Measurements from ENCODE around the gene SLC8A2.
"Not testable (repeated sequence)": the region's sequence is repeated elsewhere in the genome, so short reads cannot be mapped to it uniquely, and the experiment has no call there.

Gene SLC8A2

DNA sequence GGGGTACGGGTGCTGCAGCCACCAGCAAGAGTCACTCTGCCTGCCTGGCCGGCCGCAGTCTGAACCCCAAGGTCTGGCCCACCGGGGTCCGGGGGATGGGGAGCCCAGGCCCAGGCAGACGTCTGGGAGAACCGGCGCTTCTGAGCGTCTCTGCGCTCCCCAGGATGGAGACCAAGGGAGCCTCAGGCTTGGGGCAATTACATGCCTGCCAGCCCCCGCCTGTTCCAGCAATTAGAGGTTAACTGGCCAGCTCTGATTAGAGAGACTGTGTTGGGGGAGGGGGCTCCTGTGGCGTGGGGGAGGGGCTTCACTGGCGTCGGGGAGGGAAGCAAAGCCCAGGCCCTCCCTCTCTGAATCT lies 64.3 kb downstream of the SLC8A2 start:
- no peak for DNase-seq

DNA sequence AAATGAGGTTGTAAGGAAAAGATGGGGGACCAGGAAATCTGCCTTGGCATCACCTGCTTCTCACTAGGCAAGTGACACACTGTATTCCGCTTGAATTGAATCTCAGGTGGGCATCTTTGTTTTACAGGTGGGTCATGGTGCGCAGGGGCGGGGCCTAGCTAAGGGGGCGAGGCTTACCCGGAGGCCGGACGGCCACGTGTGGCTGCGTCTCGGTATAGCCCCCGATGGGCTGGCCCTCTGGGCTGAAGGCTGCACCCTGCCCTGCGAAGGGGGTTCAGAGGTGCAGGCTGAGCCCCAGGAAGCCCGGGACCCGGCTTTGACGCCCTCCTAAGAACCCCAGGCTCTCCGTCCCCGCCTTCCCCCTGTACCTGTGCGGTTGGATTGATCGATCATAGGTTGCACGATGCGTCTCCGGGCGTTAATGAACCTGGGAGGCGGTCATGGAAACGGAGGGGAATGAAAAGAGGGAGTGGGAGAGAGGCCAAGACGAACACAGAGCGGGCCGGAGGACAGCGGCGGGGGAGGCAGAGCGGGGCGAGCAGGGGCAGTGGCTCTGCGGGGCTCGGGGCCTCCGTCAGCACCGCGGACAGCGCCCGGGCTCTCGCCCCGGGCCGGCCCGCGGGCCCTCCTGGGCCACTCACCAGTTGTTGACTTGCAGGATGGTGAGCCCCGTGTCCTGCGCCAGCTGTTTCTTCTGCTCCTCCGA lies 64.8 kb downstream of the SLC8A2 start:
- DNase-seq = no peak

DNA sequence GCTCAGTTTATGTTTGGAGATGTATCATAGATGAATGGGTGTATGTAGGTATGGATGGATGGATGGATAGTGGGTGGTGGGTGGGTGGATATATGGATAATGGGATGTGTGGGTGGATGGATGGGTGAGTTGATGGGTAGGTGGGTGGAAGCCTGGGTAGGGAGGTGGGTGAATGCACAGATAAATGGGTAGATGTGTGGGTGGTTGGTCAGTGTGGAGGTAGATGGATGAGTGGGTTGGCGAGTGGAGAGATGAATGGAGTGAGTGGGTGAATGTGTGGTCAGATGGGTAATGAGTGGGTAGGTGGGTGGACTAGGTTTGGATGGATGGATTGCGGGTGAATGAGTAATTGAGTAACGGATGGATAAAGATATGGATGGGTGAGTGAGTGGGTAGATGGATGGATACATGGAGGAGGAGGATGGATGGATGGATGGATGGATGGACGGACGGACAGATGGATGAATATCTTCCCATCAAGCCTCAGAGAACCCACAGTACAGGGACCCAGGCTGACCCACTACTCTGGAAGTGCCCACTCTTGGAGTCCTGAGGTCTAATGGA lies 65.8 kb downstream of the SLC8A2 start:
- DNase-seq = no peak

DNA sequence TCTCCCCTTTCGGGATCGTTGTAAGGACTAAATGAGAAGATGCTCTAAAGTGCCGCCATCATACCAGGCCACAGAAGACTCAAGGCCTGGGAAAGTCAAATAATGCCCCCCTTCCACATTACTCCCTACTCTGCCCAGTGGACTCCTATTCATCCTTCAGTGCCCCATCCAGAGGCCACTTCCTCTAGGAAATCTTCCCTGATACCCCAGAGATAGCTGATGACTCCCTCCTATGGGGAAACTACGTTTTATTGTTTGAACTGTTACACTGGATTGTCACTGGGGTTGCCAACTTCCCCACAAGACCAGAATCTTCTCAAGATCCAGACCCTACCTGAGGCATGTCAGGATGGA lies 66.5 kb downstream of the SLC8A2 start:
- no peak for DNase-seq

DNA sequence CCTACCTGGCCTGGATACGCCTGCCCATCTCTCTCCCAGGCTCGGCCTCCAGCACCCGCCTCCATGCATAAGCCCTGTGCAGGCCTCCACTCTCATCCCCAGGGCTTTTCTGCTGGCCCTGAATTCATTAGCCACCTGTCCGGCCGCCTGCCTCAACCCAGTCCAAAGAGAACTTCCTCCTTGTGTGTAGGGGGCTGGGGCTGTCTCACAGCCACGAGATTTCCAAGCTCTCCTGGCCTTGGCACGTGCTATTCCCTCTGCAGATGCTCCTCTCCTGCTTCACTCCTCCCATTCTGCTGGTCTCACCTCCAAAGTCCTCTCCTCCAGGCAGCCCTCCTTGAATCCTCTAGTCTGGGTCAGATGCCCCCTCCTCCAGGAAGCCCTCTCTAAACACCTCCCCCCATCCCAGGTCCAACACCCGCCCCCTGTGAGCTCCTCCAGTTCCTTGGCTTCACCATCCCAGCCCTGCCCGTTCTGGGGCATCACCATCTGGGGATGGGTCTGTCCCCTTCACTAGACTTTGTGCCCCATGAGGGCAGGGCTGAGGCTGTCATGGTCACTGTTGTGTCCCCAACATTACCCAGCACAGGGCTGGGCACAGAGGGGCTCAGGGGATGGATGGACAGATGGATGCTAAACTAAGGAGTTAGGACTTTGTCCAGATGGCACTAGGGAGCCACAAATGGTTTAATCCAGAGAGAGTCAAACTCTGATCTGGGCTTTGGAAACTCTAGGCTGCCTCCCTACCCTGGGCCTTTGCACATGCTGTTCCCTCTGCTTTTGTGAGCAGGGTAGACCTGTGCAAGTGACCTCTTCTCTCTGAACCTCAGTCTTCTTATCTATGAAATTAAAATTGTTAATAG lies 67.1 kb downstream of the SLC8A2 start:
- DNase-seq = no peak

DNA sequence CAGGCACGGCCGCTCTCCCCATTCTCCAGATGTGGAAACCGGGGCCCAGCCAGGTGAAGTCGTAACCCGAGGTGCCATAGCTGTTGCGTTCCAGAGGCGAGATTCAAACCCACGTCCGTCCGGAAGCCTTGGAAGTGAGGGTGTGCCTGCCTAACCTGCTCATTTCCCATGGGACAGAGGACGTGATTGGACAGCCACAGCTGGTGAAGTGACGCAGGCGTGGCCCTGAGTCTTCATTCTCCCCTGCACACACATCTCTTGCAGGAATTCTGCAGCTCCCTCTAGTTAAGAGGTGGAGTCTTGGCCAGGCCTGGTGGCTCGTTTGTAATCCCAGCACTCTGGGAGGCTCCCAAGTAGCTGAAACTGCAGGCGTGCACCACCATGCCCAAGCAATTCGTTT lies 69.2 kb downstream of the SLC8A2 start:
- no peak for DNase-seq

DNA sequence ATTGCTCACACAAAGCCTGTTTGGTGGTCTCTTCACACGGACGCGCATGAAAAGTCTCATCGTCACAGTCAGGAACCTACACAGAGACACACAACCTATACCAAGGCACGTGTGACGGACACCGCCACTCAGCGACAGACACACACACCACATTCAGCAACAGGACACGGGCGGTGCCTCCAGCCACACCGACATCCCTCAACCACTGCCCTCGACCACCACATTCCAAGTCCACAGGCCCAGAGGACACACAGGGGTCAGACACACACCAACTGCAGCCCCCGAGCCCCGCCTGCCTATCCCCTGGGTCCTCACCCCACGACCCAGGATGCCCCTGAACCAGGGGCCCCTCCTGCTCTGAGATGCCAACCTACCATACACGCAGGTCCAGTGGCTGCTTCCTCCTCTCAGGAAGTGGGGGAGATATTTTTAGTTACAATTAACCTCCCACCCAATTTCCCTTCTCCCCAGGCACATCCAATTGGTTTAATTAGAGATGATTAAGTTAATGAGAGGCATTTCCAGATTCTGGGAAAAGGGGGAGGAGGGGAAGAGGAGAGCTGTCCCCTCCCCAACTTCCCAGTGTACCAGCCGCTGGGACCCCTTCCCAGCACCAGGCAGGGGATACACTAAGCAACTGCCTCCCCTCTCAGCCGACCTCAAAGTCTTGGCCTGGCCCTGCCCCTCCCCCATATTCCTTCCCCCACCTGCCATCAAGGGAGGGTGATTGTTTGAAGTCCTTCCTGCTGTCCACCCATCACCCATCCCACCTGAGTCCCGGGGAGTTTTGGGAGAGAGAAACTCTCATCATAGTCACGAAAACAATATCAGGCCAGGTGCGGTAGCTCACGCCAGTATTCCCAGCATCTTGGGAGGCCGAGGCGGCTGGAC lies 72.7 kb downstream of the SLC8A2 start:
- no peak for DNase-seq

DNA sequence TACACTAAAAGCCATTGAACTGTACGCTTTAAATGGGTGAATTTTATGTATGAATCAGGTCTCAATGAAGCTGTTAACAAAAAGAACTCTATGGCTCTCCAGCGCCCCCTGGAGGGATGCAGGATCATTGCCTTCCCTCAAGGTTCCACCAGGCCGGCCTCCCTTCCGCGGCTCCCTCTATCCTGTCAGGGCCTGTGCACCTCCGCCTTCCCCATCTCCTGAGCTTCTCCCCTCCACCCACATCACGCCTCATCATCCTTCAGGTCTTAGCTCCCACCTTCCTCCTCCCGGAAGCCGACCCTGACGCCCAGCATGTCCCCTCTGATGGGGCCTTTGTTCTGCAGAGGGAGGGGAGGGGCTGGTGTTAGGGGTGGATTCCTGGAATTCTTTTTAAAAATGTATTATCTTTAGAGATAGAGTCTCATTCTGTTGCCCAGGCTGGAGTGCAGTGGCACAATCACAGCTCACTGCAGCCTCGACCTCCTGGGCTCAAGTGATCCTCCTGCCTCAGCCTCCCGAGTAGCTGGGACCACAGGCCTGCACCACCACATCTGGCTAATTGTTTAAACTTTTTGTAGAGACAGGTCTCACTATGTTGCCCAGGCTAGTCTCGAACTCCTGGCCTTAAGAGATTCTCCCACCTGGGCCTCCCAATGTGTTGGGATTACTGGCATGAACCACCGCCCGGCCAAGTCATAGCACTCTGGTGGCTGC lies 80.0 kb downstream of the SLC8A2 start:
- peak; percentile 83 for DNase-seq

DNA sequence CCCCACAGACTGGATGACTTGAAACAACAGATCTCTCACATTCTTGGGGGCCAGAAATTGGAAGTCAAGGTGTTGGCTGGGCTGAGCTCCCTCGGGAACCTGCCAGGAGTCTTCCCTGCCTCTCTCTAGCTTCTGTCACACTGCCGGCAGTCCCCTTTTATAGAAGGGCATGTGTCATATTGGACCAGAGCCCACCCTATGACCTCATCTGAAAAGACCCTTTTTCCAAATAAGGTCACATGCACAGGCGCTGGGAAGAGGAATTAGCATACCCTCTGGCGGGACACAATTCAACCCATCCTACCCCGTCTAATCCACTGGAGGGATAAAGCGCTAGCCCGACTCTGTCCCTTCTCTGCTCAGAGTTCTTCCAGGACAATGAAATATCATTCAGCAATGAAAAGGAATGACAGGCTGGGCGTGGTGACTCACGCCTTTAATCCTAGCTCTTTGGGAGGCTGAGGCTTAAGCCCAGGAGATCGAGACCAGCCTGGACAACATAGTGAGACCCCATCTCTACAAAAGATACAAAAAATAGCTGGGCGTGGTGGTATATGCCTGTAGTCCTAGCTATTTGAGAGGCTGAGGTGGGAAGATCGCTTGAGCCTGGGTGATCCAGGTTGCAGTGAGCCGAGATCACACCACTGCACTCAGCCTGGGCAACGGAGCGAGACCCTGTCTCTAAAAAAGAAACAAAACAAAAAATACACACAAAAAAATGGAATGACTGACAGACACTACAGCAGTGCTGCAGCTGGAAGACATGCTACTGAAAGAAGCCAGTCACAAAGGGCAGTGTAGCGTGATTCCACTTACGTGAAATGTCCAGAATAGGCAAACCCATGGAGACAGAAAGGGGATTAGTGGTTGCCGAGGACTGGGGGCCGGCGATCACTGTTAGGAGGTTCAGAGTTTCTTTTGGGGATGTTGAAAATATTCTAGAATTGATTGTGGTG lies 80.9 kb downstream of the SLC8A2 start:
- DNase-seq = no peak

DNA sequence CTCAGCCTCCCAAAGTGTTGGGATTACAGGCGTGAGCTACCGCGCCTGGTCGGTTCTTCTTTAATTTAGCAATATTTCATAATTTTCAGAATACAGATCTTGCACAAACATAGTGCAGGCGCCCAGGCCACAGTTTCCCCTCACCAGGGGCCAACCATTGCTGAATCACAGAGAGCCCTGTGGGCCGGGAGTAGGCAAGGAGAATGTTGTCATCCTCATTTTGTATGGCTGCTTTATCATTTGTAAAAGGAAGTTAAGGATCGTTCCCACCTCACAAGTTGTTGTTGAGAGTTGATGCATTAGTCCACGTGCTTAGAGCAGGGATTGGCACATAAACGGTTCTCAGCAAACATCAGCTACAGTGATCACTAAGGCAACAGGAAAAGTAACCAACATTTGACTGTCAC lies 82.5 kb downstream of the SLC8A2 start:
- no peak for DNase-seq

DNA sequence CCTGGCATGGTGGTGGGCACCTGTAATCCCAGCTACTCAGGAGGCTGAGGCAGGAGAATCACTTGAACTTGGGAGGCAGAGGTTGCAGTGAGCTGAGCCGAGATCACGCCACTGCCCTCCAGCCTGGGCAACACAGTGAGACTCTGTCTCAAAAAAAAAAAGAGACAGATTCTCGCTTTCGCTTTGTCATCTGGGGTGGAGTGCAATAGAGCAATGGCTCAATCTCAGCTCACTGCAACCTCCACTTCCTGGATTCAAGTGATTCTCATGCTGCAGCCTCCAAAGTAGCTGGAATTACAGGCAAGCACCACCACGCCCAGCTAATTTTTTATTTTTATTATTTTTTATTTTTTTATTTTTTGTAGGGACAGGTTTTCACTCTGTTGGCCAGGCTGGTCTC lies 83.0 kb downstream of the SLC8A2 start:
- DNase-seq = not testable (repeated sequence)

DNA sequence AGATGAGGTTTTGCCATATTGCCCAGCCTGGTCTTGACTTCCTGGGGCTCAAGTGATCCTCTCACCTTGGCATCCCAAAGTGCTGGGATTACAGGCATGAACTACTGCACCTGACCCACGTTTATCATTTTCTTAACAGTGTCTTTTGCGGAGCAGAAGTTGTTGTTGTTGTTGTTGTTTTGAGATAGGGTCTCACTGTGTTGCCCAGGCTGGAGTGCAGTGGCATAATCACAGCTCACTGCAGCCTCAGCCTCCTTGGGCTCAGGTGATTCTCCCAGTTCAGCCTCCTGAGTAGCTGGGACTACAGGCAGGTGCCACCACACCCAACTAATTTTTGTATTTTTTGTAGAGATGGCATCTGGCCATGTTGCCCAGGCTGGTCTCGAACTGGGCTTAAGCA lies 84.1 kb downstream of the SLC8A2 start:
- not testable (repeated sequence) for DNase-seq

DNA sequence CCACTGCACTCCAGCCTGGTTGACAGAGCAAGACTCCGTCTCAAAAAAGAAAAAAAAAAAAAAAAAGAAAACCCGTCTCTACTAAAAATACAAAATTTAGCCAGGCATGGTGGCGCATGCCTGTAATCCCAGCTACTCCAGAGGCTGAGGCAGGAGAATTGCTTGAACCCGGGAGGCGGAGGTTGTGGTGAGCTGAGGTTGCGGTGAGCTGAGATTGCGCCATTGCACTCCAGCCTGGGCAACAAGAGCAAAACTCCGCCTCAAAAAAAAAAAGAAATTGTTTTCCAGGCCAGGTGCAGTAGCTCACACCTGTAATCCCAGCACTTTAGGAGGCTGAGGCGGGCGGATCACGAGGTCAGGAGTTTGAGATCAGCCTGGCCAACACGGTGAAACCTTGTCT lies 85.1 kb downstream of the SLC8A2 start:
- DNase-seq = not testable (repeated sequence)

DNA sequence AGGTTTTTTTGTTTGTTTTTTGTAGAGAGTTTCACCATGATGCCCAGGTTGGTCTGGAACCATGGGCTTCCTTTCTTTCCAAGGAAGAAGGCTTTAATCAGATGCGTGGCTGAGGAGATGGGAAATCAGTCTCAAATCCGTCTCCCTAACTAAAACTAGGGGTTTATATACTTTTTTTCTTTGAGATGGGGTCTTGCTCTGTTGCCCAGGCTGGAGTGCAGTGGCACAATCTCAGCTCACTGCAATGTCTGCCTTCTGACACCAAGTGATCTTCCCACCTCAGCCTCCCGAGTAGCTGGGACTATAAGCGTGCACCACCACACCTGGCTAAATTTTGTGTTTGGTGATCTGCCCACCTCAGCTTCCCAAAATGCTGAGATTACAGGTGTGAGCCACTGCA lies 87.2 kb downstream of the SLC8A2 start:
- not testable (repeated sequence) for DNase-seq

DNA sequence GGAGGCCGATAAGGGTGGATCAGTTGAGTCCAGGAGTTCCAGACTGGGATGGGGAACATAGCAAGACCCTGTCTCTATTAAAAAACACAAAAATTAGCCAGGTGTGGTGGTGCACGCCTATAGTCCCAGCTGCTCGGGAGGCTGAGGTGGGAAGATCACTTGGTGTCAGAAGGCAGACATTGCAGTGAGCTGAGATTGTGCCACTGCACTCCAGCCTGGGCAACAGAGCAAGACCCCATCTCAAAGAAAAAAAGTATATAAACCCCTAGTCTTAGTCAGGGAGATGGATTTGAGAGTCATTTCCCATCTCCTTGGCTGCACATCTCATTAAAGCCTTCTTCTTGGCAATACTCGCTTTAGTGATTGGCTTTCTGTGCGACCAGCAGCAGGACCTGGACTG lies 87.8 kb downstream of the SLC8A2 start:
- not testable (repeated sequence) for DNase-seq

DNA sequence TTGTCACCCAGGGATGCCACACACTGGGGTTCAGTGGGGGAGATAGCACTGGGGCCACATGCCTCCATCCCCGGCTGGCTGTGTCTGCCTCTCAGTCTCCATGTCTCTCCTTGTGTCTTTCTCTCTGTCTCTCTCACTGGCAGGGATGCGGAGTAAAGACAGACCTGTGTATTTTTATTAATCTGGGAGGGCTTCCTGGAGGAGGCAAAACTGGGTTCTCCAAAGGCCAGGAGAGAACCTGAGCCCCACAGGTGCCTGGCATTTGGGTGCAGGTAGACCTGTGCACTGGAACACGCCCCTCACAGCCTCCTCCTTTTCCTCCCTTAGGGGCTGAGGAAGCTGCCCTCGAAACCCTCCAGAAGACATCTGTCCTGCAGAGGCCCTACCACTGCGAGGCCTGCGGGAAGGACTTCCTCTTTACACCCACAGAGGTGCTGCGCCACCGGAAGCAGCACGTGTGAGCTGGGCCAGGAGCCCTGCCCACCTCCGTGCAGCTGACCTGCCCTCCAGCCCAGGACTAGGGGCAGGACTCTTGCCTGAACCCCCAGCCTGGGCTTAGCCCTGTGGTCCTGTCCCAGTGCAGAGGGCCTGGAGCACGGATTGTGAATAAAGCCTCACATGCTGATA lies 89.9 kb downstream of the SLC8A2 start:
- peak; percentile 42 for DNase-seq

DNA sequence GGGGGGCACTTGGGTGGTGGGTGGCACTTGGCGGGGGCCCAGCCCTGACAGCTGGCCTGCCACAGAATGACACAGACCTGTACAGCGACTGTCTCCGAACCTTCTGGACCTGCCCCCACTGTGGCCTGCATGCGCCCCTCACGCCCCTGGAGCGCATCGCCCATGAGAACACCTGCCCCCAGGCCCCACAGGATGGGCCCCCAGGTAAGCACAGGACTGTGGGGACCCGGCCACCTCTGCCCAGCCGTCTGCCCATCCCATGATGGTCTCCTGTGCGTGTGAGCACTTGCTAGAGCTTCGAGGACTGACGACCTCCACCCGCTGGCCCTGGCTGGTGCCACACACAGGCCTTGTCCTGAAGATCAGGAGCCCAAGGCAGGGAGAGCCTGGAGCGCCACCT lies 90.6 kb downstream of the SLC8A2 start:
- DNase-seq = no peak

DNA sequence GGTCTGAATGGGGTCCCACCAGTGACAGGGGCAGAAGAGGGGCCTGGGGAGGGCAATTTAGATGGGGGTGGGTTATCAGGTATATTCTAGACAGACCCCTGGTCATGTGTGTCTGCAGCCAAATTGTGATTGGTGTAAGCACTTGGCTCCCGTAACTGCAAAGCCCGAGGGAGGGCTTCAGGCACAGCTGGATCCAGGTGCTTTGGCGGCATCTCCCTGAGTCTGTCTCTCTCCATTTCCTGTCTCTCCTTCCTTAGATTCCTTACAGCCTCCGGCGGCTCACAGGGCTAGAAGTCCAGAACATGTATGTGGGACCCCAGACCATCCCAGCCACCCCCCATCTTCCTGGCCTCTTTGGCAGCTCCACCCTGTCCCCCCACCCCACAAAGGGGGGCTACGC lies 91.1 kb downstream of the SLC8A2 start:
- DNase-seq = no peak

DNA sequence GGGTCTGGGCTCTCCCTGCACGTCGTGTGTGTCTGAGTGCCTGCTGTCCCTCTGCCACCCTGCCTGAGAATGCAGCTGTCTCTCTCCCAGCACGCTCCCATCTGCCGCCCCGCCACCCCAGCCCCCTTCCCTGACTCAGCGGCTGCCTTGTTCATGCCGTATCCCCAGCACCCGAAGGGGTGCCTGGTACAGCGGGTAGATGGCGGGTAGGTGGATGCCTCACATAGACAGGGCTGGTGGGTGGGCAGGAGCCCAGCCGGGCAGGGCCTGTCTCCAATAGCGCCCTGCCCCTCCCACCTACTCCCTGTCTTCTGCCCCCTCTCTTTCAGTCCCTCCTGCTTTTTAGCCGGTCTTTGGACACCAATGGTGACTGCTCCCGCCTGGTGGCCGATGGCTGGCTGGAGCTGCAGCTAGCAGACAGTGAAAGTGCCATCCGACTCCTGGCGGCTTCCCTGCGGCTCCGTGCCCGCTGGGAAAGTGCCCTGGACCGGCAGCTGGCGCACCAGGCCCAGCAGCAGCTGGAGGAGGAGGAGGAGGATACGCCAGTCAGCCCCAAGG lies 92.2 kb downstream of the SLC8A2 start:
- no peak for DNase-seq

DNA sequence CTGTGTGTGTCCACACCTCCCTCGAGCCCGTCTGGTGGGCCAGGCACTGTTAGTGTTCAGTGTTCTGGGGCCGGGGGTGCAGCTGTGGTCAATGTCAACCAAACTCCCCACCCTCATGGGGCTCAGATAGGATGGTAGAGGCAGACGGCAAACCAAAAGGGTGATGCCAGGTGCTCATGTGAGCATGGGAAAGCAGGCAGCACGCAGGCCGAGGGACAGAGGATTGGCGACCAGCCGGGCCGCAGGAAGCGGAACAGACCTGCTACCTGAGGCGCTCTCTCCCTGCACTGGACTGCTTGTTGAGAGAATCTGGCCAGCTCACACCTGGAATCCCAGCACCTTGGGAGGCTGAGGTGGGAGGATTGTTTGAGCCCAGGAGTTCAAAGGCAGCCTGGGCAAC lies 93.4 kb downstream of the SLC8A2 start:
- no peak for DNase-seq
